HK-2 (cell line): ENCODE results near the gene GJB6.
A peak's percentile ranks its signal among the peaks of the same experiment; 100 is the strongest.
"Not testable (repeated sequence)": the region's sequence is repeated elsewhere in the genome, so short reads cannot be mapped to it uniquely, and the experiment has no call there.

Source experiments
- DNase-seq: peaks from one replicate; pipeline ENCODE4 v3.0.0-alpha.2; 2018; ENCODE audit not compliant: unreplicated experiment

The GJB6 gene

GRCh38 chr13:20231839-20232555, at the start of gene GJB6:
Gene GJB6 (minus strand): TSS chr13:20232319. CDS start chr13:20223480, 8,839 bp downstream.
- DNase-seq: no peak

- DNase-seq: not testable (repeated sequence)
Observed at GRCh38 chr13:20276901-20277300, 44.8 kb upstream of the GJB6 start.

DNA sequence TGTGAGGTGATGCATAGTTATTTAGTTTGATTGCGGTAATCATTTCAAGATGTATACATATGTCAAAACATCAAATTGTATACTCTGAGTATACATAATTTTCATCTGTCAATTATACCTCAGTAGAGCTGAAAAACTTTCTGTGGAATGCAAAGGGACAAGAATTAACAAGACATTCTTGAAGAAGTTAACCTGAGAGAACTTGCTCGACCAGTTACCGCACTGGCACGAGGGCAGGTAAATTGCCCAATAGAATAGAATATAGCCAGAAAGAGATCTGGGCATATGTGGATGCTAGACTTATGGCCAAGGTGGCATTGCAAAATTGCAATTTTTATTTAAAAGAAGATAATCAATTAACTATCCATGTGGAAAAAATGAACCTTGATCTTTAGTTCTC, 42.3 kb upstream of the GJB6 start:
- no peak for DNase-seq

- DNase-seq: no peak
Observed at GRCh38 chr13:20272588-20273171, 40.6 kb upstream of the GJB6 start.

GRCh38 chr13:20272104-20272503, 40.0 kb upstream of the GJB6 start:
- no peak for DNase-seq

DNA sequence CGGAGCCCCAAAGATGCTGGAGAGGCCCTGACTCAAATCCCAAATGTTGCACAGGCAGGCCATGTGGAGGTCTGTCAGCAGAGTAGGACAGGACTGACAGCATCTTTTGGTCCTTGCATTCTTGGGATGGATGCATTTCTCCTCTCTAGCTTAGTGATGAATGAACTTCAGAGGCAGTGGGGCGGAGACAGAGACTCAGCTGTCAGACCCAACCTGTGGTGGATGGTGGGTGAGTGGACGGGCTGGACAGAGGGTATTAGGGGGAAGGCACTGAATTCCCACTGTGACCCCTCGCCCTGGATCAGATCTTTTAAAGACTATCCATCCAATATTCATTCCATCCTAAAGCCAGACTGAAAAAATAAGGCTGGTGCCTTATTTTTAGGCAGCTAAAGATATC, 39.3 kb upstream of the GJB6 start:
- DNase-seq: no peak

DNA sequence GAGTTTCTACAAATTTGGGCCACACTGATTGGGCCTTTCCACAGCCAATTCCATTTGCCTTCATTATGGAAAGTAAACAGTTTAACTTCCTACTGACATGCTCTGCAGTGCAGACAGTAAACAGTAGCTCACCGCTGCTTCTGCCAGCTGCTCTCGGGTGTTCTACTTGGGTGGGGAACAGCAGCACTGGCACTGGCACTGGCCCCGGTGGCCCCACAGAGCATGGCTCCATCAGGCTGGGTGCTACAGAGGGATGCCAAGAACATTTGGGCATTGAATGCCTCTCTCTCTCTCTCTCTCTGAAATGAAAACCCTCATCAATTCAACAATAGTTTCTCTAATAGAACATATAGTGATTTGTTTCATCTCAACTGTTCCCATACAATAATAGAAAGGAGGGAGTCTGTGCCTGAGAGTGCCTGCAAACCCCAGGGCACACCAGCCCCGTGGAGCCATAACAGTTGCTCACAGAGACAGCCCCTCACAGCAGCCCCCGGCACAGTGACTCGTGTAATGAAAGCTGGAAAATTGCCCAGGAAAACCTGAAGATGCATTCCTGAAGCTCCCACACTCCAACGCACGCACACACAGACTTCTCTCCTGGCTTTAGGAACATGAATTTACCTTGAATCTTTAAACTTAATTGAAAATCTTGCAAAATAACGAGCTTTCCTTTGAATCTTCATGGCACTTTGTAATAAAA, 38.2 kb upstream of the GJB6 start:
- DNase-seq: no peak

DNA sequence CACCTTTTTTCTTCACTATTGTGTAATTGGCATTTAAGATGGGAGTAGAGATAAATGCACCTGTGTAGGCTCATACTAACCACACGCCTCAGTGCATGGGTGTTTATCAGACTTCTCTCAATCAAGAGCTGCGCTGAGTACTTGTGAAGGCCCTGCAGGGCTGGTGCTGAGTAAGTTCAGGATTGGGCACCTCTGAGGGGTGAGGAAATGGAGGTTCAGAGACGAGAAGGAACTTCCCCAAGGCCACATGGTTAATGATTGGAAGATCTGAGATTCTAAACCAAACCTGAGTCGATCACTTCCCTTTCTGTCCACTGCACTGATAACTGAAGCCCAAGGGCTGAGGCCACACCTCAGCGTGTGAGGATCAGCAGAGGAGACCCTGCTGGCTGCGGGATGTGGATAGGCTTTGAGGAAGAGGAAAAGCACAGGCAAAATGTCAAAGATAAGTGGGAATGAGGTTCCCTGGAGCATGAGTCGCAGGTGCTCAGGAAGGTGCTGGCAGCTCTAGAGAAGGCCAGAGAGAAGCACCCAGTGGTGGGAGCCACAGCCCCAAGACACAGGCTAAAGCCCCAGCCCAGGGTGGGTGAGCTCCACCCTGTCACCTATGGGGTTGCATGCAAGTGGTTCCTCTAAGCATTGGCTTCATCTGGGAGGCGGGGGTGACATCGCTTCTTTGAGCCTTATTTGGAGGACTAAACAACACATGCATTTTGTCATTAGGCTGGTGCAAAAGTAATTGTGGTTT, 32.3 kb upstream of the GJB6 start:
- no peak for DNase-seq

DNA sequence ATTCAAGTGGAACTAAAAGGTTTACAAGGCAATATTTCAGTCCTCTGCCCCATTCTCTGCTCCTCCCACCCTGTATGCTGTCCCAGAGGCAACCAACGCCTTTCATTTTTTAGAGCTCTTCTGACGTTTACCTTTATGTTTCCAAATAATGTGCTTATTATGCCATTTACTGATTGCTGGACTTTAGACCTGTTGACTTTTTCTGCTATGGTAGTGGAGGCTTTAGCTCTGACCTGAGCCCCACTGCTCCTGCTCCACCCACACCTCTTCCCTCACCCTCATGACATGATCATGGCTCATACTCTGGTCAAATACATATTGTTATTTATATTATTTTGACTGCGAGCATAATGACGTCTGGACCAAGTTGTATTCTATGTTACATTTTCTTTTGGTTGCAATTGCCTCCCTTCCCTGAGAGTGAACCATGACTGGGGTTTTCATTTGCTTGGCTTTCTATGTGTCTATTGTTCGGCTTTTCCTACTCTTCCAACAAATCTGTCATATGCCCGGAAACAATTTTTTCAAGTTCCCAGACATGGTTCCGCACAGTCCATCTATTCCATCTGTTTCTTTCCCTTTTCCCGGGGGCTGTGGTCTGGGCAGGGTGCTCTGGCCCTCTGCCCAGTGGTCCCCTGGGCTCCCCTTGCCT, 31.4 kb upstream of the GJB6 start:
- DNase-seq: no peak

- DNase-seq: no peak
Observed at GRCh38 chr13:20258963-20259288, 26.8 kb upstream of the GJB6 start.

GRCh38 chr13:20258208-20258962, 26.3 kb upstream of the GJB6 start:
- DNase-seq: peak; percentile 6

- DNase-seq: no peak
Observed at GRCh38 chr13:20254076-20254475, 22.0 kb upstream of the GJB6 start.

DNA sequence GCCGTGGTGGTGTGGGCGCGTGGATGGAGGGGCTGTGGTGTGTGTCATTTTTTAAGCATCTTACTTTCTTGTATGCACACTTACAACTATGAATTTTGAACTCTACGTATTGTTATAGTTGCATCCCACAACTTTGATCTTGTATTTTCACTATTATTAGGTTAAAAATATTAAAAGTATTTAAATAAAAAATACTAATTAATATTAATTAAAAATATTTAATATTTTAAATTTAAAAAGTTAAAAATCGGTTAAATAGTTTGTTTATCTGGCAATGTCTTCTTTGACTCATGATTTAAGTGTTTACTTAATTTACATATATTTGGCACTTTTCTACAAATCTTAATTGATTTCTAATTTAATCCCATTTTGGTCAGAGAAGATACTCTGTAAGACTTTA, 17.8 kb upstream of the GJB6 start:
- no peak for DNase-seq

GRCh38 chr13:20247963-20248362, 15.8 kb upstream of the GJB6 start:
- DNase-seq: no peak

- no peak for DNase-seq
Observed at GRCh38 chr13:20247403-20247802, 15.3 kb upstream of the GJB6 start.

GRCh38 chr13:20241593-20241992, 9.5 kb upstream of the GJB6 start:
- DNase-seq: no peak

GRCh38 chr13:20239748-20240147, 7.6 kb upstream of the GJB6 start:
- DNase-seq: no peak

DNA sequence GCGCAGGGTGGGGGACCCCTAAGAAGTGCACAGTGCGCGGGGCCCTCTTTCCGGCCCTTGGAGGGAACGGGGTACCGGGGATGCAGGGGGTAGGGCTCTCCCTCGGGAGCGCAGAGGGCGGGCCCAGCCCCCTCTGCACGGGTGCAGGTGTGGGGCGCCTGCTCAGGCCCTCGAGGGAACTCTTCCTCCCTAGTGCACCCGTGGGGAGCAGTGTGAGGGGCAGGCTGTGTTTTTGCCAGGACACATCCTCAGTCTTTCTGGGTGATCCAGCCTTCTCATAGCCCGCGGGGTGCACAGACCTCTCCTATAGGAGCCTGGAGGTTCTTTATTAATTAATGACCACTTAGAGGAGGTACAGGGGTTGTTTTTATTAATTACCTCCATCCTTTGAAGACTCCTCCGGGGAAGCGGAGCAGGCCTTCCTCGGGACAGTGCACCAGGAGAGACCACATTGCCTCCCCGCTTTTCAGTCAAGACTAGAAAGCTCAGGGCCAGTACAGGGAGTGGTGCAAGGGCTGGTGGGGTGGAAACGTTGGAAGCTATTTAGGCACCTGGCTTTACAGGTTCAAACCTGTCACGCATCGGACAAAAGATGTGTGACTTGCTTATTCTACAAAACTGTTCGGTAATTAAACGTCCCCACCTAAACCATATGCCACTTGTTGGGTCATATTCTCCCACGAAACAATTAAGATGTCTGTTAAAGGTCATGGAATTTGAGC, 598 bp upstream of the GJB6 start:
- no peak for DNase-seq

DNA sequence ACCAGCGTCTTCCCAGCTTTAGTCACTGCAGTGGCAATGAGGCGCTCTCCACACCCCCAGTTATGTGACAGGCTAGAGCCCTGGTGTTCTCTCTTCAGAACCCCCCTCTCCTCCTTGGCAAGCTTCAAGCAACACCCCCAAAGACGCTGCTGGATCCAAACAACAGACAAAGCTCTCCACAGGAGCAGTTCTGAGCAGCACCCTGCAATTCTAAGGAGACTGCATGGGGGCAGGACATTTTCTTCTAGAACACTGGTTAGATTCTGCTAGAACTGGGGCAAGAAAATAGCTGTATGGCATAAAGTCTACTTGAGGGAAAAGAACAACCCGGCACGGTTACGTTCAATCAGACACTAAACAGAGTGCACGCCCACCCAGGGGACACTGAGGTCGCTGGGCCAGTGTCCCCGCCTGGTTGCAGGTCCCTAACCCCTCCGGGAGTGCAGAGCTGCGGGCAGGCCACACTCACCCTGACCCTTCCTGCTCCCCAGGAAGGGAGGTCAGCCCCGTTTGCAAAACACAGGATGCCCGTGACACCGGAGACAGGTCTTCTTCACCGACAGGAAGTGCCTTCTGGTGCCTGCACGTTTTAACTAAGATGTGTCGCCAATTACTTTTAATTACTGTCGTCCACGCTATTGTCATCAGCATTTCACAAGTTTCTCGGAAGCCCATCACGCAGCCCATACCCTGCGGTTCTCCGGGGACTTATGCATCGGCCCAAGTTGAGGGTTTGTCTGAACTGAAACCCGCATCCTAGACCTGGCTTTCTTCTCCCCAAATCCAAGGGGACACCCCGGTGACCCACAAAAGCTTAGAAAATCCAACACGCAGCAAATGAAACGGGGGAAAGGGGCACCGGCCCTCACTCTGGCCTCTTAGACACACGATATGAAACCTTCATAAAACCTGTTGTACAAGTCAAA, 943 bp downstream of the GJB6 start:
- DNase-seq: no peak

- DNase-seq: no peak
Observed at GRCh38 chr13:20227730-20228129, 4.4 kb downstream of the GJB6 start.
